Stimulated activated CD8-positive, alpha-beta memory T cell treated with anti-CD3 and anti-CD28 coated beads, Interleukin-15, amount 100 ng/mL, for 1 hour (primary cell): ENCODE data around the gene TEK.
"Not testable (repeated sequence)": the region's sequence is repeated elsewhere in the genome, so short reads cannot be mapped to it uniquely, and the experiment has no call there.

Source experiments
- DNase-seq: peaks from one replicate; pipeline ENCODE4 v3.0.0-alpha.2; 2020; ENCODE audit warnings: low read depth

TEK gene

GRCh38 chr9:27108981-27109541 lies at the start of gene TEK:
TSS of gene TEK (plus strand) at chr9:27109225. CDS start at chr9:27109591, 366 bp downstream.
- DNase-seq = no peak

GRCh38 chr9:27059412-27059811 lies 49.6 kb upstream of the TEK start:
- DNase-seq = no peak

- no peak for DNase-seq
These were observed 49.1 kb upstream of the TEK start for GRCh38 chr9:27059907-27060306.

- no peak for DNase-seq
These were observed 43.7 kb upstream of the TEK start for GRCh38 chr9:27065288-27065687.

- no peak for DNase-seq
These were observed 34.9 kb upstream of the TEK start for GRCh38 chr9:27073841-27074728.

GRCh38 chr9:27078685-27079084 lies 30.3 kb upstream of the TEK start:
- DNase-seq = no peak

GRCh38 chr9:27085456-27085855 lies 23.6 kb upstream of the TEK start:
- DNase-seq = no peak

GRCh38 chr9:27086818-27087680 lies 22.0 kb upstream of the TEK start:
- DNase-seq = no peak

GRCh38 chr9:27088981-27089380 lies 20.0 kb upstream of the TEK start:
- DNase-seq = no peak

GRCh38 chr9:27089706-27090105 lies 19.3 kb upstream of the TEK start:
- DNase-seq = no peak

- no peak for DNase-seq
These were observed 18.8 kb upstream of the TEK start for GRCh38 chr9:27090231-27090630.

- no peak for DNase-seq
These were observed 18.3 kb upstream of the TEK start for GRCh38 chr9:27090711-27091110.

- DNase-seq = not testable (repeated sequence)
These were observed 16.5 kb upstream of the TEK start for GRCh38 chr9:27092496-27092895.

GRCh38 chr9:27093384-27094067 lies 15.5 kb upstream of the TEK start:
- DNase-seq = not testable (repeated sequence)

GRCh38 chr9:27094640-27095298 lies 14.3 kb upstream of the TEK start:
- DNase-seq = no peak

GRCh38 chr9:27107241-27107640 lies 1.8 kb upstream of the TEK start:
- no peak for DNase-seq

GRCh38 chr9:27109621-27110020 lies 596 bp downstream of the TEK start:
- no peak for DNase-seq

GRCh38 chr9:27110181-27110580 lies 1.2 kb downstream of the TEK start:
- DNase-seq = no peak

- DNase-seq = no peak
These were observed 3.2 kb downstream of the TEK start for GRCh38 chr9:27112235-27112634.

GRCh38 chr9:27117489-27118135 lies 8.6 kb downstream of the TEK start:
- no peak for DNase-seq

GRCh38 chr9:27118916-27119315 lies 9.9 kb downstream of the TEK start:
- no peak for DNase-seq
